ENCODE measurements around the gene CDH4.

The CDH4 gene

GRCh38 chr20:61627791-61628415 is 375.8 kb downstream of the CDH4 start:
- no peak for DNase-seq (ENCODE audit: low read depth in 2 of 2)
- no peak overlapping the region for H3K4me3 ChIP-seq (replicated peaks in 1 of 2; ENCODE audit: low read depth in 2 of 2, low read length in 2 of 2)
- TF ChIP-seq, protein P1, sequence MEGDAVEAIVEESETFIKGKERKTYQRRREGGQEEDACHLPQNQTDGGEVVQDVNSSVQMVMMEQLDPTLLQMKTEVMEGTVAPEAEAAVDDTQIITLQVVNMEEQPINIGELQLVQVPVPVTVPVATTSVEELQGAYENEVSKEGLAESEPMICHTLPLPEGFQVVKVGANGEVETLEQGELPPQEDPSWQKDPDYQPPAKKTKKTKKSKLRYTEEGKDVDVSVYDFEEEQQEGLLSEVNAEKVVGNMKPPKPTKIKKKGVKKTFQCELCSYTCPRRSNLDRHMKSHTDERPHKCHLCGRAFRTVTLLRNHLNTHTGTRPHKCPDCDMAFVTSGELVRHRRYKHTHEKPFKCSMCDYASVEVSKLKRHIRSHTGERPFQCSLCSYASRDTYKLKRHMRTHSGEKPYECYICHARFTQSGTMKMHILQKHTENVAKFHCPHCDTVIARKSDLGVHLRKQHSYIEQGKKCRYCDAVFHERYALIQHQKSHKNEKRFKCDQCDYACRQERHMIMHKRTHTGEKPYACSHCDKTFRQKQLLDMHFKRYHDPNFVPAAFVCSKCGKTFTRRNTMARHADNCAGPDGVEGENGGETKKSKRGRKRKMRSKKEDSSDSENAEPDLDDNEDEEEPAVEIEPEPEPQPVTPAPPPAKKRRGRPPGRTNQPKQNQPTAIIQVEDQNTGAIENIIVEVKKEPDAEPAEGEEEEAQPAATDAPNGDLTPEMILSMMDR (IDR thresholded peaks at IDR 0.05; ENCODE audit: low read depth, low read length), result no peak

GRCh38 chr20:61628480-61628879 is 376.4 kb downstream of the CDH4 start:
- TF ChIP-seq, protein P1 (IDR thresholded peaks at IDR 0.05; ENCODE audit: low read depth, low read length), result no peak
- DNase-seq (ENCODE audit: low read depth in 2 of 2), result no peak

DNA sequence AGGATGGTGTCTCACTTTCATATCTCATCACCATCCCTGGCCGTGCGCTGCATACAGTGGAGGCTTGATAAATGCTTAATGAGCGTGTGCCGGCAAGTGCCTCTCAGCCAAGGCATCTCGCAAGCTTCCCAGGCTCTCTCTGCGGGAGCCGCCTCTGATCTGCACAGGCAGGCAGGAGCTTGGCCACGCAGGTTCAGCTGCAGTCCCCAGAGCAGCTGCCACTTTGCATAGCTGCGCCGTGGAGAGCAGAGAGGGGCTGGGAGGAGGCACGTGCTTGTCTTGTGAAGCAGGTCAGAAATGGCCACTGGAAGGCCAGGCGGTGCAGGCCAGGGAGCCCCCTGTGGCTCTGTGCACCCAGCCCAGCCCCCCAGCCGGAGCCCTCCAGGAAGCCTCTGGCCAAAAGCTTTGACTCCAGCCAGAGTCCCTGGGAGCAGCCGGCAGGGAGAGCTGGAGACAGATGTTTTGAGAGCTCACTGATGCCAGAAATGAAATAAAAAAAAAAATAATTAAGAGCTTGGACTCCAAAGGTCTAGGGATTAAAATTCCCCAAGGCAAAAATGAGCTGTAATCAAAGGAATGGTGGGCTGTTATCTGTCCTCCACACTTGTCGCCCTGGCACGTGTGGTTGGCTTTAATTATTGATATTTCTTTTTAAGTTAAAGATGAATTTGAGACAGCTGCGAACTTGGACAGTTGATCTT is 377.0 kb downstream of the CDH4 start:
- TF ChIP-seq, protein P1 (IDR thresholded peaks at IDR 0.05; ENCODE audit: low read depth, low read length), result no peak
- no peak for DNase-seq (ENCODE audit: low read depth in 2 of 2)
- no peak overlapping the region for H3K4me3 ChIP-seq (replicated peaks in 1 of 2; ENCODE audit: low read depth in 2 of 2, low read length in 2 of 2)

More at GRCh38 chr20:61628480-61628879, 376.4 kb downstream of the CDH4 start:
- no peak overlapping the region for H3K4me3 ChIP-seq (replicated peaks in 1 of 2; ENCODE audit: low read depth in 2 of 2, low read length in 2 of 2)

- DNase-seq (ENCODE audit: low read depth in 2 of 2), result no peak
- TF ChIP-seq, protein P1 (IDR thresholded peaks at IDR 0.05; ENCODE audit: low read depth, low read length), result no peak
- H3K4me3 ChIP-seq (replicated peaks in 1 of 2; ENCODE audit: low read depth in 2 of 2, low read length in 2 of 2), result no peak overlapping the region
Measured at GRCh38 chr20:61629602-61630390, 377.7 kb downstream of the CDH4 start.

GRCh38 chr20:61630391-61630650 is 378.3 kb downstream of the CDH4 start:
- no peak overlapping the region for H3K4me3 ChIP-seq (replicated peaks in 1 of 2; ENCODE audit: low read depth in 2 of 2, low read length in 2 of 2)
- no peak for DNase-seq (ENCODE audit: low read depth in 2 of 2)
- TF ChIP-seq, protein P1 (IDR thresholded peaks at IDR 0.05; ENCODE audit: low read depth, low read length), result no peak

DNA sequence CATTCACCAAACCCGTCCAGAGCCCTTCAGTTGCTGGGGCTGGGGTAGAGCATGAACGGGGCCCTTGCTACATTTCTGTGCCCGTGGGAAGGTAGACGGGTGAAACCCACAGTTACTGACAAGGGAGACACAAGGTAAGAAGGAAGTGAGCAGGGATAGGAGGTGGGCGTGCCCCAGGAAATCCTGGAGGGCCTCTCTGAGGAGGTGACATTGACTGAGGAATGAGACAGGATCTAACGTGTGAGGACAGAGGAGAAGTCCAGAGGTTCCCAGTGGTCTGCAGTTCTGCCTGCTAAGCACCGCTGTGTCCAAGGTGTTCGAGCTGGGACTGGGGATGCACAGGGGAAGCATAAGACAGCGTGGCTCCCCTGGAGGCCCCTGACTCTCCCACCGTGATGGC is 378.8 kb downstream of the CDH4 start:
- no peak overlapping the region for H3K4me3 ChIP-seq (replicated peaks in 1 of 2; ENCODE audit: low read depth in 2 of 2, low read length in 2 of 2)
- no peak for DNase-seq (ENCODE audit: low read depth in 2 of 2)
- TF ChIP-seq, protein P1 (IDR thresholded peaks at IDR 0.05; ENCODE audit: low read depth, low read length), result no peak
